Stimulated activated naive CD4-positive, alpha-beta T cell (primary cell): ENCODE results near the gene ATP6V1F.
"Not testable (repeated sequence)": the region's sequence is repeated elsewhere in the genome, so short reads cannot be mapped to it uniquely, and the experiment has no call there.

ENCODE experiments used
- DNase-seq, 6 experiments: peaks; one replicate each; lab custom pipeline; 2025; lab: John Stamatoyannopoulos, UW

ATP6V1F gene

DNA sequence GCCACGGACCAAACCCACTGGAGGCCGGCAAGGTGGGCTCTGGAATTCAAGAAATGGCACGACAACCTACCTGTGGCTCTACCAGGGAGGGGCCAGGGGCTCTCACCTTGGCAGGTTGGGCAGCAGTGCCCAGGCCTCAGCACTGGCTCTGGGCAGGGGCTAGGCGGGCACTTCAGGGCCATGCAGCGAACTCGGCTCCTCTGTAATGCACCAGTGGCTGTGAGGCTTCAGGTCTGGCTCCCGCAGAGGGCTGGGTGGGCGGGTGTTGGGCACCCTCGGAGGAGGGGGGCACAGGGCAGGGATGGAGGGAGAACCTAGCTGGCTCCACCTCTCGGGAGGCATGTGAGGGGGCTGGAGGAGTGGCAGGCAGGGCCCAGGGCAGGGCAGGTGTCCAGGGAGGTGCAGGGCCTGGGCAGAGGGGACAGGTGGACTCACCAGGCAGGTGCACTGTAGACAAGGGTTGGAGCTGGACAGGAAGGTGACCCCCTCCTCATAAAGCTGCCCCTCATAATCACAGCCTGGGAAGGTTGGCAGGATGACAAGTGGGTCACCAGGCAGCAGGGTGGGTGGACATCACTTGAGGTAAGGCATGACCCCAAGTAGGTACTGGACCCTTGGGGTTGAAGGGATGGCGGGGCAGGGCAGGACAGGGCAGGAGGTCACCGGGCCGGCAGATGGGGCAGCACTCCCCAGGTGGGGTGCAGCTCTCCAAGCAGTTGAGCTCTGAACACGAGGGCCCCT lies 41.1 kb downstream of the ATP6V1F start:
- no peak for DNase-seq

- DNase-seq: peak in 4 of 6 experiments; percentile 27 to 55 (median 46)
These were observed 41.9 kb downstream of the ATP6V1F start for GRCh38 chr7:128904381-128905197.

DNA sequence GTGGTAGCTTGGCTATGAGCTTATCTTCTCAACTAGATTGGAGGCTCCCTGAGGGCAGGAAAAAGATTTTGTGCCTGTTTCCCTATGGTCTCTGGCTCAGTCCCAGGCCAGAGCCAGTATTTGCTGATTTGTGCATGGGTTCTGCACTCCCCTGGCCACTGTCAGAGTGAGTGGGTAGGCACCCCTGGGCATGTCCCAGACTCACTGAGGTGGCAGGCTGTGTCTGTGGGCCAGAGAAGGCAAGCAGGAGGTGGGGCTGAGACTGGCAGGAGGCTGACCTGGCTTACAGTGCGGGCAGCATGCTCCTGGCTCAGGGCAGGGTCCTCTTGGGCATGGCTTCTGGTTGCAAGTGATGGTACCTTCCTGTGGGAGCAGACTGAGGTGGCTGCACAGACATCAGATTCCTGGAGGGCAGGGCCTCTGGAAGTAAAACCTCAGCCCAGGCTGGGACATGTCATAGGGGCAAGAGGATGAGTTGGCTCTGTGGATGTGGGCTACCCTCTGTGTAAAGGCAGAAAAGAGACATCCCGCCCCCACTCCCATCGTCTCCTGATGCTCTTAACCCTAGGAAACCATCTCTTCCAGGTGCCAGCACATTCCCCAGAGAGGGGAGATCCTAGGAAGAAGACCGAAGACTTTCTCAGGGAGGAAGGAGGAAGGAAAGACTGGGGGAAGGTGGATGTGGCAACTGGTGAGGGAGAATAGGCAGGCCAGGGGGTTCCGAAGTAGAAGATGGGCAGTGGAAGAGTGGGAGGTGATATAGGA lies 43.5 kb downstream of the ATP6V1F start:
- no peak for DNase-seq

DNA sequence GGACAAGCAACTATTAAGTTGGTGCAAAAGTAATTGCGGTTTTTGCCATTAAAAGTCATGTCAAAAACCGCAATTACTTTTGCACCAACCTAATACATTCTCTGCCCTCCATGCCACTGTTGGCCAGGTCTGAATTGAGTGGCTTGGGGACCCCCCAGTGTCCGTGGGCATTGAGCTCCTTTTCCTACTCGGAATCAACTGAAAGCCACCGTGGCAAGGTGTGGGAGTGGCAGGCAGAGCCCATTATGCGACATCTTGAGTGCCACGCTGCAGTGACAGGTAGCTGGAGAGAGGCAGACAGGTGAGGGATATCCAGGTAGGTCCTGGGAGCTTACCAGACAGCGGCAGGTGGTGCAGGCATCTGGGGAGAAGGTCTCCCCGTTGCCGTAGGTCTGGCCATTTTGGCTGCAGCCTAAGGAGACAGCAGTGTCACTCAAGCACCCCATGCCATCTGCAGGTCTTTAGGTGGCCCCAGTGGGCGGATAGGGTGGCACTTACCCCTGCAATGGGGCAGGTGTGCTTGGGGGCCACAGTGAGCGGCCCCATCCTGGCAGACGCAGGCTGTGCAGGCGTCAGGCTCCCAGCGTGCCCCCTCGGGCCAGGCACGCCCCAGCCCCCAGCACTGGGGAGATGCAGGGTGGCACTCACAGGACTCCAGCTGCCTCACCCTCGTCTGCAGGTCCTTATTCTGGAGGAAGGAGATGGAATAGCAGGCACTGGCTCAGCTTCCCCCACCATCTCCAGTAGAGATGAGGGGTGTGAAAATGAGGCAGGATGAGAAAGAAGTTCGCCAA lies 44.3 kb downstream of the ATP6V1F start:
- DNase-seq: no peak

GRCh38 chr7:128908750-128909624 lies 46.3 kb downstream of the ATP6V1F start:
- DNase-seq: no peak

DNA sequence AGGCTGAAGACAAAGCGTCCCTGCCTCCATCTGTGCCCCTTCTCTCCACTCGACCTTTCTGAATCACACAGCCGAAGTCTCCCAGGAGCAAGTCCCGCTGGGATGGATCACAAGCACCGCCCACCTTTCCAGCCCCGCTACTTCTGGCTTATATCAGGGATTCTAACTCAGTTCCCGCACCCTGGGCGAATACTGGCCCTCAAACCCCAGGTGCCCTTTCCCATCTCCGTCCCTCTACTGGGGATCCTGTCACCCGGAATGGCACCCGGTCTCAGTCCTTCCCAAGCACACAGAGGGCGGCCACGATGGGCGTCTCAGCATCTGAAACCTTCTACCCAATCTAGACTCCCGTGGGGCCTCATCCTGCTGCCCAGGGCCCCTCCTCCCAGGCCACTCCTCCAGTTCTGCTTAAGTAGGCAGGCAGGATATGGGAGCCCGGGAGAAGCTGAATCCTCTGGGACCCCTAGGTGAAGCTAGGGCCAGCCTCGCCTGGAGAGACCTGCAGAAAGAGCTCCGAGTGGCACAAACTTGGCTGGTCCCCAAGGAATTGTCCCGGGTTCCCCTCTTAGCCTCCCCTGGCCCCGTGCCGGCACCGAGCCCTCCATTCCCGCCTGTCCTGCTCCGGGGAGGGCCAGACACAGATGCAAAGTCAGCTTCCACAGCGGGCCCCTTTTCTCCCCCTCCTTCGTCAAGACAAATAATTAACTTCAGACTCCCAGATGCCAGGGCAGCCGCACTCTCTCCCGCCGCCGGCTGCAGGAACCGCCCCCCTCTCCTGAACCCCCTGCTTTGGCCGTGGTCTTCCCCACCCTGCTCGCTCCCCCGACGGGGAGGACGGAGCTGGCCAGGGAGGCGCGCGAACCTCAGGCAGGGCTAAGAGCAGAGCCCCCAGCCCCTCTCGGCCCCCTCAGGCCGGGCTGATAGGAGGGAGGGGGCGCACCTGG lies 47.2 kb downstream of the ATP6V1F start:
- no peak for DNase-seq

- DNase-seq: no peak
These were observed 47.9 kb downstream of the ATP6V1F start, which contains the start of gene KCP for GRCh38 chr7:128910569-128910945. TSS of gene KCP (minus strand) at chr7:128910709. CDS start at chr7:128910676, 33 bp downstream.

DNA sequence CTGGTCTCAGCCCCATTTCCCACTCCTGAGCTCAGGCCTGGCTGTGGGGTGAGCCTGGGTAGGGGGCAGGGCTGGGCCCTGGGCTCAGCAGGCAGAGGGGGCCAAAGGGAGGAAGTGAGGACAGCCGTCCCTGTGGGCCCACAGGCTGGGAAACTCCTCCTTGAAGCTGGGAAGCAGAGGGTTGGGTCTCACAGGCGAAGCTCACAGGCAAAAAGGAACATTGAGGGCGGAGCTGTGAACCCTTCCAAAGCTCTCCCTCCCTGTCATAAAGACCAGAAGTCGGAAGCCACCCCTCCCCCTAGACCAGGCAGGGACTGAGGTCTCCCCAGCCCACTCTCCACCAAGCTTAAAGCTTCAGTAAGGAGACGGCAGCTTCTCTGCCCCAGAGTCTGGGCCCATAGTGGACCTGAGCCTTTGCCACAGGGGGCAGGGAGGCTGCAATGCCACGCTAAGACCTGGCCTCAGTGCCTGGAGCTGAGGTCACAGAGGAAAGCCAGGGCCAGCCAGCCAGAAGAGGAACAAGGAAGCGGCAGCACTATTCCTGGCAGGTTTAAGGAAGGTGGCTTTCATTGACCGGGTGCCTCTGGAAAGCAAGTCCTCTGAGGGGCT lies 48.9 kb downstream of the ATP6V1F start:
- no peak for DNase-seq

GRCh38 chr7:128912281-128912680 lies 49.6 kb downstream of the ATP6V1F start:
- no peak for DNase-seq

DNA sequence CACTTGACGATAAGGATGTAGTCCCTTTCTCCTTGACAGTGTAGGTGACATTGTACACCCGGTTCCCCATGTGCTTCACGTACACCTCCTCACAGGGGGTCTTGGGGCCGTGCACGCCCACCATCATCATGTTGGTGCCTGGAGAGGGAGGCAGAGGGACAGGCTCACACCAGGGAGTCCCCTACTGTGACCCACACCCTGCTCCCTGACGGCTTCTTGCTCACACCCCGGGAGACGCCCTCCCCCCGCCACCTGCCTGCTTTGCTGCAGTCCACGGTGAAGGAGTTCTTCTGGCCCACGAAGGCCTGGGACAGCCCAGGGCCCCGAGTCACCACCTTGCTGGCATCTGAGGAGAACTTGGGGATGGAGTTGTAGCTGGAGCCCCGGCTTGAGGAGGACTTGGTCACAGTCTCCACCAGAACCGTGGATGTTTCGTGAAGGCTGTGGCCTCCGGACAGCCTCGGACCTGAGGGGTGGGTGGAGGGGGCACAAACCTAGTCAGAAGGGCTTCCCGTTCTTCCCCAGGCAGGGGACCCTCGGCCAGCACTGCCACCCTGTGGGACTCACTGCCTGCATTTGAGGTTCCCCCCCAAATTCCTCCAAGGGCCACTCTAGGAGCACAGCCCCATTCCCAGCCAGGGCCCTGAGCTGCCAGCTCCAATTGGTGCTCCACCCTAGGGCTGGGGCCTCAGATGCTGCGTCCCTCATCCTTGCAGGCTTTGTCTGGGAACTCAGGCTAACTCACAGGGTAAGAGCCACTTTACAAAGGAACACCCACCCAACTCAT lies 50.2 kb downstream of the ATP6V1F start:
- not testable (repeated sequence) for DNase-seq

- DNase-seq: no peak
These were observed 51.4 kb downstream of the ATP6V1F start for GRCh38 chr7:128913870-128914565.

DNA sequence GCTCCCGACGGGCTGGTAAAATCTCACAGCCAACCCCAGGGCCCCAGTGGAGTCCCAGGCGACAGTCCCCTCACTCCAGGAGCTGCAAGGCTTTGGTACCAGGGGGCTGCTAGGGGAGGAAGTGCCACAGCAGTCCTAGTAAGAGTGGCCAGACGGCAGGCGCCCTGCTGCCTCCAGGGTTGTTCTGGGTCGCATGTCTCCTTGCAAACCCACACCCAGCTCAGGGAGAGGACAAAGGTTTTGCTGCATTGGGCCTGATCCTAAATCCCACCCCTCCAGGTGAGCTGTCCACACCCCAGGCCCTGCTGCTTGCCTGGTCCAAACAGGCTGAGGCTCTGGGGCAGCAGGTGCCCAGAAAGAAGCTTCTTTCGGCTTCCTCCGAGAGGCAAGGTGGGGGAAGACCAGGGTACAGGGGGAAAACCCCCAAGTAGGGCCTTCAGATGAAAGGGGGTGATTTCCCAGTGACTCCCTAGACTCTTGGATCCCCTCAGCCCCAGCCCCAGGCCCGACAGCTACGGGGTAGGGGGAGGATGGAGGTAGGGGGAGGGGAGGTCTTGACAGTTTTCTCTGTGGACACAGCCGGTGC lies 52.0 kb downstream of the ATP6V1F start:
- no peak for DNase-seq

- DNase-seq: no peak
These were observed 52.7 kb downstream of the ATP6V1F start for GRCh38 chr7:128915271-128915819.
